Small intestine (tissue), 7 donors: ENCODE measurements around the gene CMTM2. TPM values are rescaled to one million over a fixed set of nuclear protein-coding genes. Genes with fewer than 3 reads are reported as not detected.
"Not testable (repeated sequence)": the region's sequence is repeated elsewhere in the genome, so short reads cannot be mapped to it uniquely, and the experiment has no call there.

Experiments
- DNase-seq, 2 donors: peaks; one replicate each; pipeline versions ENCODE4 v3.0.0 to v3.0.0-alpha.2; 2013
- FAIRE-seq: peaks from 2 replicates; lab custom pipeline; 2012; peaks lifted over from hg19 to GRCh38; lab: Jason Lieb, UNC
- H3K27ac ChIP-seq, 3 donors: one replicate each; pipeline ENCODE4 v1.5.1; 2013; ENCODE audit warnings: low read length in 2 of 3, mild to moderate bottlenecking in 2 of 3, control low read depth in 1 of 3, inconsistent platforms in 1 of 3, low read depth in 1 of 3, moderate library complexity in 1 of 3
- H3K27me3 ChIP-seq, 3 donors: one replicate each; pipeline ENCODE4 v1.6.1; 2013; ENCODE audit warnings: low read length in 3 of 3, inconsistent platforms in 1 of 3; ENCODE audit not compliant: control insufficient read depth in 3 of 3, insufficient read depth in 3 of 3
- H3K36me3 ChIP-seq, 3 donors: one replicate each; pipeline ENCODE4 v1.6.1; 2013; ENCODE audit warnings: low read length in 3 of 3, inconsistent platforms in 1 of 3, low read depth in 1 of 3, mild to moderate bottlenecking in 1 of 3, moderate library complexity in 1 of 3; ENCODE audit not compliant: control insufficient read depth in 3 of 3, insufficient read depth in 2 of 3
- H3K4me1 ChIP-seq, 3 donors: one replicate each; pipeline ENCODE4 v1.6.1; 2013; ENCODE audit warnings: low read length in 2 of 3, inconsistent platforms in 1 of 3, low read depth in 1 of 3, mild to moderate bottlenecking in 1 of 3, moderate library complexity in 1 of 3; ENCODE audit not compliant: control insufficient read depth in 3 of 3, insufficient read depth in 2 of 3
- H3K4me3 ChIP-seq, 3 donors: one replicate each; pipeline ENCODE4 v1.5.1; 2013; ENCODE audit warnings: low read length in 3 of 3, control low read depth in 1 of 3, inconsistent platforms in 1 of 3, low read depth in 1 of 3, mild to moderate bottlenecking in 1 of 3, moderate library complexity in 1 of 3
- H3K9me3 ChIP-seq, 2 donors: one replicate each; pipeline ENCODE4 v1.6.1; 2013; ENCODE audit warnings: low read depth in 1 of 2, low read length in 1 of 2; ENCODE audit not compliant: control insufficient read depth in 2 of 2, insufficient read depth in 1 of 2
- WGBS, 3 donors: extraction: QIAGEN DNeasy Blood & Tissue Kit; methylation state at CpG; one replicate each; pipeline ENCODE4 v1.1.7; 2013; 5-methylcytosine and 5-hydroxymethylcytosine counted together
- polyA plus RNA-seq, 4 donors: library from polyadenylated mRNA; stranded (reverse) in 3 of 4; unstranded in 1 of 4; fragments of 200-250 nt in 3 of 4; fragments of 120-200 nt in 1 of 4; gene quantifications; one replicate each; pipeline versions ENCODE4 v1.2.1 to v1.2.3, GENCODE V29; 2013
- donor health status: healthy with polysubstance abuse.
- donor health status: control.
- donor health status: control.
- donor health status: Bipolar disorder and iron deficiency.
- donor health status: healthy.

The CMTM2 gene
- polyA plus RNA-seq, 4 donors: 0.07 to 0.19 TPM; not detected in 2

DNA sequence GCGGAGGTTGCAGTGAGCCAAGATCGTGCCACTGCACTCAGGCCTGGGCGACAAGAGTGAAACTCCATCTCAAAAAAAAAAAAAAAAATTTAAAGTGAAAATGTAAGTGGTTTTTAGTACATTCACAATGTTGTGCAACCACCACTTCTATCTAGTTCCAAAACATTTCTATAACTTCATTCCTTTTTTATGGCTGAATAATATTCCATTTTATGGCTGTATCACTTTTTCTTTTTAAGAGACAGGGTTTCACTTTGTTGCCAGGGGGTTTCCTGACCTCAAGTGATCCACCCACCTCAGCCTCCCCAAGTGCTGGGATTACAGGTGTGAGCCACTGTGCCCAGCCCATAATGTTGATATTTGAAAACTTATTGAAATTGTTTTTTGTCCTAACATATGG, 13.6 kb downstream of the CMTM2 start:
- no peak for FAIRE-seq

DNA sequence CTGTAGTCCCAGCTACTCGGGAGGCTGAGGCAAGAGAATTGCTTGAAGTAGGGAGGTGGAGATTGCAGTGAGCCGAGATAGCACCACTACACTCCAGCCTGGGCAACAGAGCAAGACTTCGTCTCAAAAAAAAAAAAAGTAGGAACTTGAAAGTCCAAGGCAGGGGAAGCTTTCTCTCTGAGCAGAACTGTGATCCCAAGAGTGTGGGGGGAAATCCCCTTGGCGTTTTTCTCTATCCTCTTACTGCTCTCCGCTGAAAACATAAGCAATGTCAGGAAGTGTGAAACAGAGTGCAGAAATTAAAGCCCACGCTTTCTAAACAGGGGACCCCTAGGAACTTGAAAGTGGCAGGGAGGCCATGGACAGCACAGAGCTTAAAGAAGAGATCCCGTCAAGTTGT, 15.5 kb downstream of the CMTM2 start:
- Histone ChIP-seq H3K36me3 (no peaks in the 10 kb centered on the region), H3K4me1 (no peaks in the 10 kb centered on the region), H3K4me3 (no peak overlapping the region), H3K9me3 (no peaks in the 10 kb centered on the region), H3K27ac (no peak overlapping the region), H3K27me3 (no peaks in the 10 kb centered on the region)
- FAIRE-seq: no peak
- DNase-seq: no peak
- WGBS, 3 donors: 62 to 90% (median 76%) methylated on average over 7 of the region's 7 CpGs

More for the DNA sequence above, 13.6 kb downstream of the CMTM2 start:
- Histone ChIP-seq H3K27ac (no peak overlapping the region), H3K4me1 (no peaks in the 10 kb centered on the region), H3K36me3 (peaks cover 0 to 2% (median 0%) of the 10 kb centered on the region in 3 donors), H3K27me3 (no peaks in the 10 kb centered on the region), H3K9me3 (no peaks in the 10 kb centered on the region), H3K4me3 (no peak overlapping the region)
- WGBS, 3 donors: 96 to 97% (median 96%) methylated on average over 3 of the region's 3 CpGs
- DNase-seq: no peak

DNA sequence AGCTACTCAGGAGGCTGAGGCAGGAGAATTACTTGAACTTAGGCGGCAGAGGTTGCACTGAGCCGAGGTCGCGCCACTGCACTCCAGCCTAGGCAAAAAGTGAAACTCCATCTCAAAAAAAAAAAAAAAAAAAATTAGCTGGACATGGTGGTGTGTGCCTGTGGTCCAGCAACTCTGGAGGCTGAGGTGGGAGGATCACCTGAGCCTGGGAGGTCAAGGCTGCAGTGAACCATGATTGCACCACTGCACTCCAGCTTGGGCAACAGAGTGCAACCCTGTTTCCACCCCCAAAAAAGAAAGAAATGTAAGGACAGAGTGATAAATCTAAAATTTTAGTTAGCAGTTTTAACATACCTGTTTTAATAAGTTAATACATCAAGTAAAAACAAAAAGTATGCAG, 17.3 kb downstream of the CMTM2 start:
- H3K36me3 ChIP-seq, H3K4me3 ChIP-seq, DNase-seq, H3K27ac ChIP-seq, H3K9me3 ChIP-seq, FAIRE-seq, H3K27me3 ChIP-seq, H3K4me1 ChIP-seq: not testable (repeated sequence)
- 90 to 98% (median 98%) methylated on average over 4 of the region's 4 CpGs for WGBS, 3 donors

DNA sequence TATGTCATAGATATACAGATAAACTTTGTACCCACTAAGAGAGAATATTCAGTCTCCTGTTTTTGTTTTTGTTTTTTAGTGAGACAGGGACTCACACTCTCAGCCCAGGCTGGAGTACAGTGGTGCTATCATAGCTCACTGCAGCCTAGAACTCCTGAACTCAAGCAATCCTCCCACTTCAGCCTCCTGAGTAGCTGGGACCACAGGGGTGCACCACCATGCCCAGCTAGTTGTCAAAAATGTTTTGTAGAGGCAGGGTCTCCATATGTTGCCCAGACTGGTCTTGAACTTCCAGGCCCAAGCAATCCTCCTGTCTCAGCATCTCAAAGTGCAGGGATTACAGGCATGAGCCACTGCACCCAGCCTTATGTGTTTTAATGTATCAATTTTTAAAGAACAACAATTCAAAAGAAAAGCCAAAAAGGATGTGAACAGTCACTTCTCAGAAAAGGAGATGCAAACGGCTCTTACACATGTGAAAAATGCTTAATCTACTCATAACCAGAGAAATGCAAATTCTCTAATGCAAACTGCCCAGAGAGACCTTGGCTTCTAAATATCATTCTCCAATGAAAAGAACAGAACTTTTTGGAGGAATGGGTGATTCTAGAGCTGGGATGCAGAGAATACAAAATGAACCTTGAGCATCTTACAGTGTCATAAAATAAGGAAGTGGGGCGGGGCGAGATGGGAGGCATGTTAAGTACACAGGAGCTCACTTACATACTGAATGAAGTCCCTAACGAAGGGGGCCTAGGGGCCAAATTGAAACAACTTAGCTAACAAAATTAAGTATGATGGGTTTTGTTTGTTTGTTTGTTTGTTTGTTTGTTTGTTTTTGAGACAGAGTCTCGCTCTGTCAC, 18.0 kb downstream of the CMTM2 start:
- peaks cover 0 to 10% of the 10 kb centered on the region in 2 donors for H3K9me3 ChIP-seq
- H3K27me3 ChIP-seq: no peaks in the 10 kb centered on the region
- no peaks in the 10 kb centered on the region for H3K4me1 ChIP-seq
- DNase-seq (no peak), FAIRE-seq (no peak)
- no peak overlapping the region for H3K4me3 ChIP-seq
- peaks cover 0 to 7% (median 0%) of the 10 kb centered on the region in 3 donors for H3K36me3 ChIP-seq
- WGBS, 3 donors: 72 to 77% (median 76%) methylated on average over 5 of the region's 5 CpGs
- no peak overlapping the region for H3K27ac ChIP-seq

GRCh38 chr16:66598111-66598510, 18.8 kb downstream of the CMTM2 start:
- H3K27ac ChIP-seq: no peak overlapping the region
- DNase-seq (no peak), FAIRE-seq (no peak)
- no peaks in the 10 kb centered on the region for H3K27me3 ChIP-seq
- H3K36me3 ChIP-seq: peaks cover 0 to 7% (median 0%) of the 10 kb centered on the region in 3 donors
- H3K9me3 ChIP-seq: peaks cover 0 to 10% of the 10 kb centered on the region in 2 donors
- H3K4me3 ChIP-seq: no peak overlapping the region
- no peaks in the 10 kb centered on the region for H3K4me1 ChIP-seq
- WGBS, 3 donors: 74 to 97% (median 88%) methylated on average over 3 of the region's 3 CpGs

GRCh38 chr16:66599726-66600125, 20.5 kb downstream of the CMTM2 start:
- H3K27me3 ChIP-seq: peaks cover 0 to 8% (median 0%) of the 10 kb centered on the region in 3 donors
- DNase-seq (no peak), FAIRE-seq (no peak)
- H3K4me3 ChIP-seq: no peak overlapping the region
- H3K27ac ChIP-seq: no peak overlapping the region
- peaks cover 0 to 7% (median 0%) of the 10 kb centered on the region in 3 donors for H3K36me3 ChIP-seq
- WGBS, 3 donors: 84 to 93% (median 92%) methylated on average over 4 of the region's 4 CpGs
- H3K9me3 ChIP-seq: peaks cover 0 to 10% of the 10 kb centered on the region in 2 donors
- H3K4me1 ChIP-seq: peaks cover 0 to 9% (median 0%) of the 10 kb centered on the region in 3 donors

DNA sequence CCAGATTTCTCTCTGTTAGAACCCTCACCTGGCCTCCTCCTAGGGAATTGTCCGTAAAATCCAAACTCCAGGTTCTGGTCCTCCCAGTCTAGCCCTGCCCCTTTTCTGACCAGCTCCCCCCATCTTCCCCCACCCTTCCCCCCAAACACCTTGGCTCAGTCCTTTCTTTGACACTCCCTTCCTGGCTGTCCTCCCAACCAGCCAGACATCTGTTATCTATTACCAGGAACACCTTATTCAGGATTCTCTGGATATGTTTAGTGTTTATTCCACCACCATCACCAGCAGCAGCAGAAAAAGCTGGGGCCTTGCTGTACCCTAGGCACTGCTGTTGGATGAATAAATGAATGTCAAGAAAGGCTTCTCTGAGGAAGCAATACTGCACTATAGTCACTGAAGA, 21.2 kb downstream of the CMTM2 start:
- H3K9me3 ChIP-seq: peaks cover 0 to 10% of the 10 kb centered on the region in 2 donors
- 98 to 100% (median 100%) methylated on average over 1 of the region's 1 CpG for WGBS, 3 donors

DNA sequence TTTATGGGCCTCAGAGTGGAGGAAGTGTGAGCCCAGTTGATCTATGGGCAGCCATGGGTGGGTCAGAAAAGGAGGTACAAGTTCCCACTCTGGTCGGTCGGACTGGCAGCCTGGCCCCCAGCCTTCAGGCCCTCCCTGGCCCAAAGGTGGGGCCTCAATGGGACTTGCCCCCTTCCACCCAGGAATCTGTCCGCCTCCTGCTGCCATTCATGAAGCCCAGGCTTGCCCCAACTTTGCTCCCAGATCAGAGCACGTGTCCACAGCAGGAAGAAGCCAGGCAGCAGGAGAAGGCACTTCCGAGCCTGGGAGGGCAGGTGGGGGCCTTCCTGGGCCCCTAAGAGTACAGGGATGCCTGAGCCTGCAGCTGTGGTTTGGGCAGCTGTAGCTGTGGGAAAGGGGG, 22.2 kb downstream of the CMTM2 start:
- Histone ChIP-seq H3K27ac (no peak overlapping the region), H3K4me1 (peaks cover 0 to 15% (median 0%) of the 10 kb centered on the region in 3 donors), H3K4me3 (no peak overlapping the region), H3K27me3 (peaks cover 0 to 14% (median 0%) of the 10 kb centered on the region in 3 donors), H3K9me3 (peaks cover 0 to 10% of the 10 kb centered on the region in 2 donors), H3K36me3 (peaks cover 0 to 7% (median 0%) of the 10 kb centered on the region in 3 donors)
- FAIRE-seq (no peak), DNase-seq (no peak)
- 93 to 100% (median 94%) methylated on average over 5 of the region's 5 CpGs for WGBS, 3 donors

More for the DNA sequence above, 21.2 kb downstream of the CMTM2 start:
- peaks cover 0 to 10% (median 0%) of the 10 kb centered on the region in 3 donors for H3K27me3 ChIP-seq
- no peak for DNase-seq
- H3K4me1 ChIP-seq: peaks cover 0 to 11% (median 0%) of the 10 kb centered on the region in 3 donors
- H3K36me3 ChIP-seq: peaks cover 0 to 7% (median 0%) of the 10 kb centered on the region in 3 donors
- H3K4me3 ChIP-seq: no peak overlapping the region
- H3K27ac ChIP-seq: no peak overlapping the region
- no peak for FAIRE-seq
